ENCODE results near the gene GALNT17. TPM values are rescaled to one million over a fixed set of nuclear protein-coding genes. Genes with fewer than 3 reads are reported as not detected.
"Not testable (repeated sequence)": the region's sequence is repeated elsewhere in the genome, so short reads cannot be mapped to it uniquely, and the experiment has no call there.

GALNT17 gene
- total RNA-seq, 1 donor from 2014 or later = not detected

DNA sequence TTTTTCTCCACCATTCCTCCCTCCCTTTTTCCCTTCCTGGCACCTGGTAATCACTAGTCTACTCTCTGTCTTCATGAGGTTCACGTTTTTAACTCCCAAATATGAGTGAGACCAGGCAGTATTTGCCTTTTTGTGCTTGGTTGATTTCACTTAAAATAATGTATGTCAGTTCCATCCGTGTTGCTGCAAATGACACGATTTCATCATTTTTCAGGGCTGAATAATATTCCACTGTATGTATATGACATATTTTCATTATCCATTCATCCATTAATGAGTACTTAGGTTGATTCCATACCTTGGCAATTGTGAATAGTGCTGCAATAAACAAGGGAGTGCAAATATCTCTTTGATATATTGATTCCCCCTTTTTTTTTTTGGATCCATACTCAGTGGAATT, 25.8 kb downstream of the GALNT17 start:
- intact Hi-C loops (cut with micrococcal nuclease) = no loop called here

DNA sequence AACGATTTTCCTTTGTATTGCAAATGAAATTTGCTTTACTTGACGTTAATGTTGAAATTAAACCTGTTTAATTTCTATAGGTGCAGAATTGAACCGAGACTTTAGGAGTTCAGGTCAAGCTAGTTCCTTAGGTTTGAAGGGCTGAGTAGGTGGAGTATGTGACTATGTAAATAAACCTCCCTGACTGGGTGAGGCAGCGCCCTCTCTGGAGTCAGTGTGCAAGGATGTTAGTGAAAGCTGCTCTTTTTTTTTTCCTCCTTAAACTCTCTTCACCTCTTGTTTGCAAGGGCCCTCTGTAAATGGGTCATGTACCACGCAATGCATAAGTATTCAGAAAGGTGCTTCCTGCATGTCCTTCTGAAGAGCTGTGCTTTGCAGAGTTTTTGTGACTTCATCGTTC, 33.8 kb downstream of the GALNT17 start:
- intact Hi-C loops (cut with micrococcal nuclease) = no loop called here

DNA sequence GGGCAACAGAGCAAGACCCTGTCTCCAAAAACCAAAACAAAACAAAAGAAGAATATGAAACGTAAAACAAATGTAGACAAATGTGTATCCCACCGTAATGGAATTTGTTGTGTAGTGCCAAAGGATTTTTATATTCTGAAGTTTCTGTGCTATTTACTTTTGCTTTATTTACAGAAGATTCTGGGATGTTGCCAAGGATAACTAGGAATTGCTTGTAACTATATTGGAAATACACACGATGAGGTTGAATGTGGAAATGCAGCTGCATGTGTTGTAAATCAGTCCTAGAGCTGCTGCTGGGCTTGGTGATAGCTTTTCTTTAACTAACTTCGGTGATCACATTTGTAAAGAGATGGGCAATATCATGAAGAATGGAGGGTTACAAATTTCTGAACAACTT, 39.5 kb downstream of the GALNT17 start:
- intact Hi-C loops (cut with micrococcal nuclease) = no loop called here

DNA sequence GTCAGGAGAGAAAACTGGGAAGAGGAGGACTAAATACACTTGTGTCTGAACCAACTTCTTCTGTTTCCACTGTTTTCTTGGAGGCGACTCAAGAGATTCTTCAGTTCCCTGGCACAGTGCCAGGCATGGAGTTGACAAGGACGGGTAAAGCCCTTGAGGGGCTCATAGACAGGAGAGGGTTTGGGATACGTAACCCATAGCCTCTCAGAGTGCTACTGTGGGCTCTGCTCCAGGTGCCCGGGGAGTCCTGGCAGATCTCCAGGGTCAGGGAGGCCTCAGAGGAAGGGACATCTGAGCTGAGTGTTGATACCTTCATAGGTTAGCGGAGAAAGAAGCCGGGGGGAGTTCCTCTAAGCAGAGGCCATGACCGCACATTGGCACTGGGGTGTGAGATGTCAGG, 42.0 kb downstream of the GALNT17 start:
- intact Hi-C loops (cut with micrococcal nuclease) = no loop called here

DNA sequence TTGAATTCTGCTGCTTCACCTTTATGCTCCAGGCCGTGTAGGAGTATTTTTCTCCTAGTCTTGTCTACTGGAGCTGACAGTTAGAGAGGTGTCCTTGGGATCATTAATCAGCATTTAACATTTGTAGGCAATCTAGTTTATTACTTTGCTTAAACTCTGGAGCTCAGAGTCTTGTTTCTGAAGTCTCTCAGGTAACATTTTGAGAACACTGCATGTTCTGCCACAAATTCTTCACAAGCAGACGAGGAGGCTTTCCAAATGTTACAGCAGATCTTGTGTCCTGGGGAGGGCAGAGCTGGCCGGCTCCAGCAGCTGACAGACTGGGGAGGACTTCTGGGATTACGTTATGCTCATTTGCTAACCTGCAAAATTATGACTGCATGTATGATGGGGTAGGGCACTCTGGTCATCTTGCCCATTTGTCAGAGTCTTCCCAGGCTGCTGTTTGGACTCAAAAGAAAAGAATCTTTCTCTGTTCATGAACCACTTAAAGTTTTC, 50.5 kb downstream of the GALNT17 start:
- intact Hi-C loops (cut with micrococcal nuclease) = no loop called here

DNA sequence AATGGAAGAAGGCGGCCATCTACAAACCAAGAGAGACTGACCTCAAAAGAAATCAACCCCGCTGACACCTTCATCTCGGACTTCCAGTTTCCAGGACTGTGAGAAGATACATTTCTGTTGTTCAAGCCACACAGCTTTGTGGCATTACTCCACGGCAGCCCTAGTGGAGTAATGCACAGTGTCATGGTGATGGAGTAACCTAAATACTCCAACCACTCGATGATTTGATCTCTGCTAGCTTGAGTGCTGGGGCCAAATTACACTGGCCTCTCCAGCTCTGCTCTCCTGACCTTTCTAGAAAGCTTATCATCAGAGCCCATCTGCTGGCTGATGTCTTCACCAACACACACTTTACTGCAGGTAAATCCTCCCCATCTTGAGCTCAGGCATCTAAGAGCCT, 52.2 kb downstream of the GALNT17 start:
- intact Hi-C loops (cut with micrococcal nuclease) = no loop called here

DNA sequence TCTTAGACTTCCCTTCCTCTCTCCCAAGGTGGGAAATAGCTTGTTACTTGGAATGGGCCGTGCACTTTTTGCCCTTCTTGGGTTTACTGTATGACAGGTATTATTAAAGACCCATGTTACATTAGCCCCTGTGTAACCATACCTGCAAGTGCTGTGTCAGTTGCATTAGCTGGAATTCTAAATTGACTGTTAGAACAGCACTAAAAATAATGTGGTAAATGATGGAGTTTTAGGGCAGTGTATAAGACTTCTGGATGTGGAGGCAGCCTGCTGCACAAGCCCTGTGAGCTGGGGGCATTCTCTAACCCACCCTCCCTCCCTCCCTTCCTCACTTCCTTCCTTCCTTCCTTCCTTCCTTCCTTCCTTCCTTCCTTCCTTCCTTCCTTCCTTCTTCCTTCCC, 52.7 kb downstream of the GALNT17 start:
- intact Hi-C loops (cut with micrococcal nuclease) = no loop called here

DNA sequence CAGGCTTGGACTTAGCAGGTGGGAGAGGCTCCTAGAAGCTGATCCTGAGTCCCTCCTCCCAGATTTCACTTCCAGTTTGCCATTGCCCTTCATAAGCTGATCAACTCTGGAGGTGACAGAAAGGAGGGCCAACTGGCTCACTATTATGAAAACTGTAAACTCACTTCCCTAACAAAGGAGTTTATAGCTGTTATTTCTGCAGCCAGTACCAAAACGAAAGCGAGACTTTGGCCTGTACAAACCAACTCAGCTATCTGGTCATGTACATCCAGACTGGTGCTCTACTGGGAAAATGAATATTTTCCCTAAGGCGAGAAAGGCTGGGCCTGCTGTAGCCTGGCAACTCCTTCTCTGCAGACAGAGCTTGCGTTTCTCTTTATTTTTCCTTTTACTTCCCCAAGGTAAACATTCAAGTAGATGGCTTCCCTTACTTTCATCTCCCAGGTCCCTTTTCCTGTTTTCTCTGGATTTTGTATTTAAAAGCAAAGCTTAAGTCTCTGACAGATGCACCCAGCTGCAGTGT, 54.7 kb downstream of the GALNT17 start:
- intact Hi-C loops (cut with micrococcal nuclease) = no loop called here

DNA sequence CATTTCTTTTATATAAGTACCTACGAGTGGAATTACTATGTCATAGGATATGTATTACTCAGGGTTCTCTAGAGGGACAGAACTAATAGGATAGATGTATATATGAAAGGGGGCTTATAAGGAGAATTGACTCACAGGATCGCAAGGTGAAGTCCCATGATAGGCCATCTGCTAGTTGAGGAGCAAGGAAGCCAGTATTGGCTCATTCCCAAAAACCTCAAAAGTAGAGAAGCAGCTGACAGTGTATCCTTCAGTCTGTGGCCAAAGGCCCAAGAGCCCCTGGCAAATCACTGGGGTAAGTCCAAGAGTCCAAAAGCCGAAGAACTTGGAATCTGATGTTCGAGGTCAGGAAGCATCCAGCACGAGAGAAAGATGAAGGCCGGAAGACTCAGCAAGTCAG, 59.8 kb downstream of the GALNT17 start:
- intact Hi-C loops (cut with micrococcal nuclease) = no loop called here

DNA sequence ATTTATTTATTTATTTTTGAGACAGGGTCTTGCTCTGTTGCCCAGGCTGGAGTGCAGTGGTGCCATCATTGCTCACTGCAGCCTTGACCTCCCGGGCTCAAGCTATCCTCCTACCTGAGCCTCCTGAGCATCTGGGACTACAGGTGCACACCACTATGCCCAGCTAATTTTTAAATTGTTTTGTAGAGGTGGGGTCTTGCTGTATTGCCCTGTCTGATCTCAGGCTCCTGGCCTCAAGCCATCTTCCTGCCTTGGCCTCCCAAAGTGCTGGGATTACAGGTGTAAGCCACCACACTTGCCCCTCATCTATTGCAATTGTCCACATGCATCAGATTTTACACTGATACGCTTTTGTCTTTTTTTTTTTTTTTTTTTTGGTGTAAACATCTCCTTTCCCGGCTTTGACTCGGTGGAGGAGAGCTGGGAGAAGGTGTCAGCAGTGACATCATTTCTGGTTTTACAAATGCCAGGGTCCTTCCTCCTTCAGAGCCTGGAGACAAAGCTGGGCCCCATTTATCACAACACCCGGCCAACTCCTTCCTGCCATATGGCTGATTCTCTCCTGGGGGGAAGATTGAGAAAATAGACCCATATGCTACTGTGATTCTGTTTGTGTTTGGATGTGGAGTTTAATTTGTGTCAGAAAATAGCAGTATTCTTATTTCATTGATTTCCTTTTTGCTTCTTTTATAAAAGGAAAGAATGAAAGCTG, 61.3 kb downstream of the GALNT17 start:
- intact Hi-C loops (cut with micrococcal nuclease) = no loop called here

DNA sequence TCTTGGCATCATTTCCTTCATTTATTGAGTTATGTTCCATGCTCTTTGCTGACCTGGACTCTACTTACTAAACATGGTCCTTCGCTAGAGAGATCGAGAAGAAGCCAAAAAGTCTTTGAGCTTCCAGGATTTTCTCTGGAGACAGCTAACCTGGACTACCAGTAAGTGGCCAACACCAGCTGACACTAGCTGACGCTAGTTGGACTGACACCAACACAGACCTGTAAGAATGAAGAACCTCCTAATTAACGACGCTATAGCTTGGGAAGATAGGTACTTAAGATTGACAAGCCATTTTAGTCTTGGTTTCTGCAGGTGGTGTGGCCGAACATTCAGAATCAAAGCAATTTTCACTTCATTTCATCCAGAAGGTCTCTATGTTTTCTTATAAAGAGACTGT, 66.4 kb downstream of the GALNT17 start:
- intact Hi-C loops (cut with micrococcal nuclease) = no loop called here

DNA sequence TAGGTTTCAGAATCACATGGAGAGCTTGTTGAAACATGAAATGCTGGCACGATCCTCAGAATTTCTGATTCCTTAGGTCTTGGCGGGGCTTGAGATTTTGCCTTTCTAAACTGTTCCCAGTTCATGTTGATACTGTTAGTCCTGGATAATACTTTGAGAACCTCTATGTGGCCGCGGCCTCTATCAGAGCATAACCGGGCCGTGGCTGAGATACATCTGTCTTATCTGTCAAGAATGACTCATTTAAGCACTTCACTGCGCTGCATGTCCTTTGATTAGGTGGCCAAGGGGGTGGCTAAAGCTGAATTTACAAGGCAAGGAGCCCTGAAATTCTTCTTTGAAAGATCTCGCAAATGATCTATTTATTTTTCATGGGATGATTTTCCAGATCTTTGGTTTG, 66.9 kb downstream of the GALNT17 start:
- intact Hi-C loops (cut with micrococcal nuclease) = no loop called here

DNA sequence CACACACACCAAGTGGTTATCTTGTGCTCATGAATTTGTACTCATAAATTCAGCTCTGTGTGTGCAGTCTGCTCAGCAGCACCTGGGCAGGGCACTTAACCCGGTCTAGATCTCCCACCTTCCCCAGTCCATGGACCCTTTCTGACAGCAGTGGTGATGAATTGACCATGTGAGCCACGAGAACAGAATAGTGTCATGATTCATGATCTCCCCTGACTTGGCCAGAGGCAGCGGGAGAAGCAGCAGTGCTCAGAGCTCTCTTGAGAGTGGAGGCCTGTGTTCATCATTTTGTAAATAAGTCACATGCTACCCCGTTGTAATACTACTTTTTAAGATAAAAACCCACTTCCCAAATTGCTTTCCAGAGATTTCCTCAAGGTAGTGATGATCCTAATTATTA, 74.2 kb downstream of the GALNT17 start:
- intact Hi-C loops (cut with micrococcal nuclease) = no loop called here

DNA sequence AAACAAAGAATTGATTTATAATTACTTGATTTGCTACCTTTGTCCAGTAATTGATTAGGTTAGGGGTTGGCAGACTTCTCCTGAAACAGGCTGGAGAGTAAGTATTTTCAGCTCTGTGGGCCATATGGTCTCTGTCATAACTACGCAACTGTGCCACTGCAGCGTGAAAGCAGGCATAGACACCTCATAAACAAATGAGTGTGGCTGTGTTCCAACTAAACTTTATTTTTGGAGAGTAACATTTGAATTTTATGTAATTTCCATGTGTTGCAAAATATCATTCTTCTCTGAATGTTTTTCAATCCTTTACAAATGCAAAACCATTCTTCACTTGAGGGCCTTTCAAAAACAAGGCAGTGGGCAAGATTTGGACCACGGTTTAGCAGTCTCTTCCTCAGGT, 76.9 kb downstream of the GALNT17 start:
- intact Hi-C loops (cut with micrococcal nuclease) = no loop called here

DNA sequence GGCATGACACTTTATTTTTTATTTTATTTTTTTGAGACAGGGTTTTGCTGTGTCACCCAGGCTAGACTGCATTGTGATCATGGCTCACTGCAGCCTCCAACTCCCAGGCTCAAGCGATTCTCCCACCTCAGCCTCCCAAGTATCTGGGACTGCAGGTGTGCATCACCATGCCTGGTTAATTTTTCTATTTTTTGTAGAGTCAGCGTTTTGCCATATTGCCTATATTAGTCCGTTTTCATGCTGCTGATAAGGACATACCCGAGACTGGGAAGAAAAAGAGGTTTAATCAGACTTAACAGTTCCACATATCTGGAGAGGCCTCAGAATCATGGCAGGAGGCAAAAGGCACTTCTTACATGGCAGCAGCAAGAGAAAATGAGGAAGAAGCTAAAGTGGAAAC, 77.5 kb downstream of the GALNT17 start:
- intact Hi-C loops (cut with micrococcal nuclease) = not testable (repeated sequence)

DNA sequence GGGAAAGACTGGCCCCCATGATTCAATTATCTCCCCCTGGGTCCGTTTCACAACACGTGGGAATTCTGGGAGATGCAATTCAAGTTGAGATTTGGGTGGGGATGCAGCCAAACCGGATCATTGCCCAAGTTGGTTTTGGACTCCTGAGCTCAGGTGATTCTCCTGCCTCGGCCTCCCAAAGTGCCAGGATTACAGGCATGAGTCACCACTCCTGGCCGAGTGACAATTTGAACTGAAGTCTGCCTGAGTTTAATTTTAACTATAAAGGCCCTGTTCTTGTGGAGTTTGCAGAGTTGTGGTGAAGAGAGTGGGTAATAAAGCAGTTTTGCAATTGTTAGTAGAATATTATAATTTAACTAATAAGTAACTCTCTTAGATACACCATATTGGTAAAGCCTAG, 78.3 kb downstream of the GALNT17 start:
- intact Hi-C loops (cut with micrococcal nuclease) = no loop called here

DNA sequence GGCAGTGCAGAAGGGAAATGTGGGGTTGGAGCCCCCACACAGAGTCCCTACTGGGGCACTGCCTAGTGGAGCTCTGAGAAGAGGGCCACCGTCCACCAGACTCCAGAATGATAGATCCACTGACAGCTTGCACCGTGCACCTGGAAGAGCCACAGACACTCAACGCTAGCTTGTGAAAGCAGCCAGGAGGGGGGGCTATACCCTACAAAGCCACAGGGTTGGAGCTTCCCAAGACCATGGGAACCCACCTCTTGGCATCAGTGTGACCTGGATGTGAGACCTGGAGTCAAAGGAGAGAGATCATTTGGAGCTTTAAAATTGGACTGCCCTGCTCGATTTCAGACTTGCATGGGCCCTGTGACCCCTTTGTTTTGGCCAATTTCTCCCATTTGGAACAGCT, 80.5 kb downstream of the GALNT17 start:
- intact Hi-C loops (cut with micrococcal nuclease) = not testable (repeated sequence)

DNA sequence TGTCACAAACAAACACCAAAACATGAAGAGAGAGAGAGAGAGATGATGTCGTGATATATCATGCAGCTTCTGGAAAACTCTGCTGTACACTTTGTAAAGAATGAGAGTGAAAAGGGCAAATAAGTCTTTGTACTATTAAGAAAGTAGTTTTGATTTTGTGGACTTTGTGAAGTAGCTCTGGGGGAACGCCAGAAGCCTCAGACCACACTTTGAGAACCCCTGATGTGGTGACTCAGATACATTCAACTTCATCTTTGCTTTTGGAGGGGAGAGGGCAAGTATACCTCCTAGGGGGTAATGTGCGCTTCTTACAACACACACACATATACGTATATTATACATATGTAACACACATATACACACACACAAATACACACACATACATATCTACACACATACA, 84.3 kb downstream of the GALNT17 start:
- intact Hi-C loops (cut with micrococcal nuclease) = no loop called here

DNA sequence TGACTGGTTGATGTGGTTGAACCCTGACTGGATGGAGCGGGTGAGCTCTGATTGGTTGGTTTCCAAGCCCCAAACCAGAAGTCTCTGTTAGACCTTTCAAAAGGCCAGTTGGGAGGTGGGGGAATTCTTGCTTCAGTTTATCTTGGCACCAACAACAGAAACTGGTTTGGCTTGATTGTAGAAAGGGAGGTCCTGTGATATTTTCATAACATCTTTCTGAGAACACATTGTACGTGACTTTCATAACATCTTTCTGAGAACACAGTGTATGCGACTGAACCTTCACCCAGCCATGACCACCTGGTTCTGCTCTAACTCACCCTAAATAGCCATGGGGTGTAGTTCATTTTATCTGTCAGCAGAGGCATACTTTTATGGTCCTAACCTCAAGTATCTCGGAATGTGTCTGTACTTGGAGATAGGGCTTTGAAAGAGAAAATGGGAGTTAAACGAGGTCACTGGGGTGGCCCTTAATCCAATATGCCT, 88.3 kb downstream of the GALNT17 start:
- intact Hi-C loops (cut with micrococcal nuclease) = no loop called here

DNA sequence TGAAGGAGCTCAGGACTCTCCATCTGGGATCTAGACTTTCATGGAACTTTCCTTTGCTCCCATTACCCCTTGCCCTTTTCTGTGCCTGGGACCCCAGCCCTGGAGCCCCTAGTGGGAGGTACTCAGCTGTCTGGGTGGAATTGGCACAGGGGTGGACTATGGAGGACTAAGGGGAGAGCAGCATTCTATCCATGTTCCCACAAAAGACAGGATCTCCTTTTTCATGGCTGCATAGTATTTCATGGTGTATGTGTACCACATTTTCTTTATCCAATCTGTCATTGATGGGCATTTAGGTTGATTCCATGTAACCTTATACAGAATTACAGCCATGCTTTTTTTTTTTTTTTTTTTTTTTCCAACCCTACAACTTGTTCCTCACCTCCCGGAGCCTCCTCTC, 89.1 kb downstream of the GALNT17 start:
- intact Hi-C loops (cut with micrococcal nuclease) = no loop called here

DNA sequence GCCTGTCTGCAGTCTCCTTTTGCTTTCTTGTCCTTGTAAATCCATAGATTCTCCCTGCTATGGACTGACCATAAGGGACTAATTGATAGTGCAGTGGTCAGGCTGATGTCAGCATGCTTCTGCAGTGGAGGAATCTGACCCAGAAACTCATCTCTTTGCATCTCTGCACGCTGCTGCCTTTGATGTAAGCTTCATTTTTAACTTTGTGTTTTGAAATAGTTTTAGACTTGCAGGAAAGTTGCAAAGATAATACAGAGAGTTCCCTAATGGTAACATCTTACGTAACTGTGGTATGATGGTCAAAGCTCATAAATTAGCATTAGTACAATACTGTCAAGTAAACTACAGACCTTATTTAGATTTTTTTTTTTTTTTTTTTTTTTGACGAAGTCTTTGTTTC, 89.6 kb downstream of the GALNT17 start:
- intact Hi-C loops (cut with micrococcal nuclease) = no loop called here

DNA sequence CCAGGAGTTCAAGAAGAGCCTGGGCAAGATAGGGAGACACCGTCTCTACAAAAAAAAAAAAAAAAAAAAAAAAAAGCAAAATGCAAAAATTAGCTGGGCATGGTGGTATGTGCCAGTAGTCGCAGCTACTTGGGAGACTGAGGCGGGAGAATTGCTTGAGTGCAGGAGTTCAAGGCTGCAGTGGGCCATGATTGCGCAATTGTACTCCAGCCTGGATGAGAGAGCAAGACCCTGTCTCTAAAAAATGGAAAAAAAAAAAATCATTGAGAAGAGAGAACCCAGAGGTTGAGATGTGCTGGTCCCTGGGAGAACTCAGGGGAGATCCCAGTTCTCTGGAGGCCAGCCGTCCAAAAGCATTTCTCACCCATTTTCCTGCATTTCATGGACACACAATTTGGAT, 95.2 kb downstream of the GALNT17 start:
- intact Hi-C loops (cut with micrococcal nuclease) = no loop called here

DNA sequence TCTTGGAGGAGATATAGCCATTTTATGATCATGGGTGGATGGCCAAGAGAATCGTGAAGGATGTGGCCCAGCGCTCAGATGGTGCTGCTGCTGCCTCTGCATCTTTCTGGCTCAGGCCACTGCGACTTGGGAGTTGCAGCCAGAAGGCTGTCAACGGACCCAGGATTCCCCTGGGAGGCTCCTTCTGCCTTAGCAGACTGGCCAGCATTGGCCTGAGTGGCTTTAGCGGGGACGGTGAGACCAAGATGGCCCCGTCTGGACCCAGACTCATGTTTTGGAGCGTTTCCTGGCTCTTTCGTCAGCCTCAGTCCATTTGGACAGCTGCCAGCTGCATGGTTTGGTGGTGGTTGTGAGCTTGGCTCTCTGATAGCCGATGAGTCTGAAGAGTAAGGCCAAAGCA, 97.2 kb downstream of the GALNT17 start:
- intact Hi-C loops (cut with micrococcal nuclease) = no loop called here
